Activated naive CD4-positive, alpha-beta T cell (primary cell): ENCODE measurements around the gene AP1B1.

ENCODE experiments used
- DNase-seq, 4 experiments: peaks; one replicate each; lab custom pipeline; 2025; lab: John Stamatoyannopoulos, UW

Gene AP1B1

DNA sequence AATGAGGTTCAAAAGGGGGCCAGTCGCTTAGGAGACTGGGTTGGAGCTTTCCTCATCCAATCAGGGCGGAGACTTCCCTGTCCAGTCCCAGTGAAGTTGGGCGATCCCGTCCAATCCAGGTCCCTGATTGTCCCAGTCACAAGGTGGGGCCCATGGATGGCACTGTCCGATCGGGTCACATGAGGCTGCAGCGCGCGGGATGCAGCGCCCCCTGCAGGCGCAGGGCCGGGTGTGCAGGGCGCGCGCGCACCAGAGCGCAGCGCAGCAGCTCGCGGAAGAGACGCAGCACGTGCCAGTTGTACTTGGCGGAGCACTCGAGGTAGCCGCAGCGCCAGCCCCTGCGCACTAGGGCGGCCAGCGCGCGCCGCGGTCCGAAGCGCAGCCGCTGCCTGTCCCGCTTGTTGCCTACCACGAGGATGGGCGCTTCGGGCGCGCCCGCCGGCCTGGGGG, 75.2 kb downstream of the AP1B1 start:
- DNase-seq, result no peak

DNA sequence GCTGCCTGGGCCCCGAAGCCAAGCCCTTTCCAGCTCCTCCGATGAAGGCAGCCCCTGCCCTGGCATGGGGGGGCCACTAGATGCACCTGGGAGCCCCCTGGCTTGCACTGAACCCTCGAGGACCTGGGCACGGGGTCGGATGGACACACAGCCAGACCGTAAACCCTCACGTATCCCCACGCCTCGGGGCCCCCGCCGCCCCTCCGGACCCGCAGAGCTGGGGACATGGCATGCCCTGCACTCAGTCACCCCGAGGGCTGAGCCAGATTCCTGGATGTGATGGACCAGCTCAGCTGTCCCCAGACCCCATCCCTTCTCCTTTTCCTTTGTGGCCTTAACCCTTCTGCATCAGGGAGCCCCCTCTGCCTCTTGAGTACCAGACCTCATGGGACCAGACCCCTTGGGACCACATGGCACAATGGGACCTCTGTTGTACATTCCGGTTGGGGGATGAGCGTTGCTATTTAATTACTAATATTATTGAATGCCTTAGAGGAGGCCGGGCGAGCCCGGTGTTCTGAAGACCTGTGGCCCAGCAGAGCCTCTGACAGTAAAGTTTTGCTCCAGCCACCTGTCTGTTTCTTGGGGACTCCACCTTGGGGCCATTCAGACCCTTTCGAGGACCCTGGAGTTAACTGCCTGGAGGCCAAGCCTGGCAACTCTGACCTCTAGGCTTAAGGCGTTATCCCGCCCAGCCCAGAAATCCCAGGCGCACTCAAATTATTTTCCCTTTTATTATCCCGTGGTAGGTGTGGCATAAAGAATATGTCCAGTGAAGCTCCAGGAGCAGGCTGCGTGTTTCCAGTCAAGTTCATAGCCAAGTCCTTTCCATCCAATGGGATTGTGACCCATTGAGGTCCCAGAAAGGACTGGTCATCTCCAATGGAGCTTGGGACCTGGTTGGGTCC, 75.9 kb downstream of the AP1B1 start:
- no peak for DNase-seq

DNA sequence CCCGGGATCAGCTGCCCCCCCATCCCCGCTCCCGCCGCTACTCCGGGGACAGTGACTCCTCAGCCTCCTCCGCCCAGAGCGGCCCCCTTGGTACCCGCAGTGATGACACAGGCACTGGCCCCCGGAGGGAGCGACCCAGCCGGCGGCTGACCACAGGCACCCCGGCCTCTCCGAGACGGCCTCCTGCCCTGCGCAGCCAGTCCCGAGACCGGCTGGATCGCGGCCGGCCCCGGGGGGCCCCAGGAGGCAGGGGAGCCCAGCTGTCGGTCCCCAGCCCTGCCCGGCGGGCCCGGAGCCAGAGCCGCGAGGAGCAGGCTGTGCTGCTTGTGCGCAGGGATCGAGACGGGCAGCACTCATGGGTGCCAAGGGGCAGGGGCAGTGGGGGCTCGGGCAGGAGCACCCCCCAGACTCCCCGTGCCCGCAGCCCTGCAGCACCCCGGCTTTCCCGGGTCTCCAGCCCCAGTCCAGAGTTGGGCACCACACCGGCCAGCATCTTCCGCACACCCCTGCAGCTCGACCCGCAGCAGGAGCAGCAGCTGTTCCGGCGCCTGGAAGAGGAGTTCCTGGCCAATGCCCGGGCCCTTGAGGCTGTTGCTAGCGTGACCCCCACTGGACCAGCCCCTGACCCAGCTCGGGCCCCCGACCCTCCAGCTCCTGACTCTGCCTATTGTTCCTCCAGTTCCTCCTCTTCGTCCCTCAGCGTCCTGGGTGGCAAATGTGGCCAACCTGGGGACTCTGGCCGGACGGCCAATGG, 76.7 kb downstream of the AP1B1 start:
- DNase-seq, result no peak

DNA sequence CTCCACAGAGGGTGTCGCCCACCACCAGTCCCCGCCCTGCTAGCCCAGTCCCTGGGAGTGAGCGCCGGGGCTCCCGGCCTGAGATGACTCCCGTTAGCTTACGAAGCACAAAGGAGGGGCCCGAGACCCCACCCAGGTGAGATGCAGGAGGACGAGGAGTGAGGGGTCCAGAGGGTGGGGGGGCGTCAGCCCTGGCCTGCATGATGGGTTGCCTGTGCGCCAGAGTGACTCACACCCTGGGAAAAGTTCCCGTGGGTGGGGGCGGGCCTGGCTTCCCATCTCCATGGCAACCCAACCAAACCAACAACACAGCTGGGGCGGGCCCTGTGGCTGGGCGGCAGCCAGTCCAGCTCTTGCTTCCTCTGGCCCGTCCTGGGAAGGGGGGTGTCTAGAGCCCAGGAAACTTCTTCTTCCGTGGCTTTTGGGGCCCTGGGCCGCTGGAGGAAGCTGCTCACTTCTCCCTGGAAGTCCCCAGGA, 77.5 kb downstream of the AP1B1 start:
- no peak for DNase-seq

DNA sequence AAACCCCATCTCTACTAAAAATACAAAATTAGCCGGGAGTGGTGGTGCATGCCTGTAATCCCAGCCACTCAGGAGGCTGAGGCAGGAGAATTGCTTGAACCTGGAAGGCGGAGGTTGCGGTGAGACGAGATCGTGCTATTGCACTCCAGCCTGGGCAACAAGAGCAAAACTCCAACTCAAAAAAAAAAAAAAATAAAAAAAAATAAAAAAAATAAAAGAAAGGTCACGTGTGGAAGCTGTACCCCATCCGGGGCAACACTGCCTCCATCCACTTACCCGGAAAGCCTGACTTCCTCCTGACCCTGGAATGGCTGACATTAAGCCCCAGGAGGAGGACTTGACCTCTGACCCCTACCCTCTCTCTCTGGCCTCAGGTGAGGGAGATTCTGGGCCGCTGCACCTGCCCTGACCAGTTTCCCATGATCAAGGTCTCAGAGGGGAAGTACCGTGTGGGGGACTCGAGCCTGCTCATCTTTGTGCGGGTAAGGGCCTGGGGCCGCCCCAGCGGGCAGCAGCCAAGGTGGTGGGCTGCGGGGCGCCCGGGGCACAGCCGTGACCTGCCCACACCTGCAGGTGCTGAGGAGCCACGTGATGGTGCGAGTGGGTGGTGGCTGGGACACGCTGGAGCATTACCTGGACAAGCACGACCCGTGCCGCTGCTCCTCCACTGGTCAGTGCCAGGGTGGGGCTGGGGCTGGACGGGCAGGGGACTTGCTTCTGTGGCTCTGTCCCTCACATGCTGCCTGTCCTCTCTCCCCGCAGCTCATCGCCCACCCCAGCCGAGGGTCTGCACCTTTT, 78.1 kb downstream of the AP1B1 start:
- DNase-seq, result no peak

DNA sequence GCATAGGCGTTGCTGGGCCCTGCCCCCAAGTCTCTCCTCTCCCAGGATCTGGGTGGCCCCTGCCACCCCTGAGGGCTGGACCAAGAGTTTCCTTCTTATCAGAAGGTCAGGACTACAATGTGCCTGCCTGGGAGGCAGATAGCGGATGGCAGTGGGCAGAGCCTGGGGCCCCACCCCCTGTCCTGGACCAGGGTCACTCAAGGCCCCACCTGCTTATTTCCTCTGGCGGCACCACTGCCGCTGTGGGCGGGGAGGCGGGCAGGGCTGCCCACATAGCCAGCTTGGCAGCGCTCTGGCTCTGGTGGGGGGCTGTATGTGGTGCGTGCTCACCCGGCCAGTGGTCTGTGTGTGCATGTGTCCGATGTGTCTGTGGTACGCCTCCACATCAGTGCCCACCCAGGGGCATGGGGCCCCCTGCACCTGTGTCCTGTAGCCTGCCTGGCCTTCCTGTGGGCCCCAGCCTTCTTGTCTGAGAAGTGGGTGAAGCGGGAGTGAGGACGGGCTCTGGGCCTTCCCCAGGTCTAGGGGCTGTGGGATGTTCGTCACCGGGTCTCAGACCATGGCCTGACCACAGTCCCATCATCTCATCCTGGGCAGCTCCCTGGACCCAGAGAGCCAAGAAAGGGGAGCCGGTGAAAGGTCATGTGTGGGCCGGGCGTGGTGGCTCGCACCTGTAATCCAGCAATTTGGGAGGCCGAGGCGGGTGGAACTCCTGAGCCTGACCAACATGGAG, 78.9 kb downstream of the AP1B1 start:
- DNase-seq, result no peak

GRCh38 chr22:29308791-29309262, 79.5 kb downstream of the AP1B1 start:
- DNase-seq, result no peak

- DNase-seq, result no peak
These were observed 80.1 kb downstream of the AP1B1 start for GRCh38 chr22:29308148-29308790.

DNA sequence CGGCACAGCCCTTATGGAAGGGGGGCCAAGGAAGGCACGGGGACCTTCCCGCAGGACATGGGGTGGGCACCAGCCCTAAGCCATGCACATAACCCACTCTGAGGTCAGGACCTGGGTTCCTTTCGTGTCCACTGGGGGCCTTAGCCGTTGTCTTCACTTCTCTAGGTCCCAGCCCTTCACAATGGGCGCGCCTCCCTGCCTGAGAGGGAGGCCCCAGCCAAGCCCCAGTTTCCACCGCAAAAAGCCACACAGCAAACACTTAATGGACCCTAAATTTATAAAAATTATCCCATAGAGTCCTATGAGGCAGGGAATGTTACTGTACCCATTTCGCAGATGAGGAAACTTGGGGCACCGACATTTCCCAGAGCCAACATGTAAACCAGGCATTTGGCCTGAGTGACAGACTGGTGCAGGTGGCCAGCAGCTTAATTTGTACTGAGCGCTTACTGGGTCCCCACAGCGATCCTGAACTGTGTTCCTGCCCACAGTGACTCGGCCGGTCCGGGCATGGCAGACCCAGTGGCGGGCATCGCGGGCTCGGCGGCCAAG, 80.7 kb downstream of the AP1B1 start:
- no peak for DNase-seq

GRCh38 chr22:29306835-29307595, 81.4 kb downstream of the AP1B1 start:
- DNase-seq, result no peak

DNA sequence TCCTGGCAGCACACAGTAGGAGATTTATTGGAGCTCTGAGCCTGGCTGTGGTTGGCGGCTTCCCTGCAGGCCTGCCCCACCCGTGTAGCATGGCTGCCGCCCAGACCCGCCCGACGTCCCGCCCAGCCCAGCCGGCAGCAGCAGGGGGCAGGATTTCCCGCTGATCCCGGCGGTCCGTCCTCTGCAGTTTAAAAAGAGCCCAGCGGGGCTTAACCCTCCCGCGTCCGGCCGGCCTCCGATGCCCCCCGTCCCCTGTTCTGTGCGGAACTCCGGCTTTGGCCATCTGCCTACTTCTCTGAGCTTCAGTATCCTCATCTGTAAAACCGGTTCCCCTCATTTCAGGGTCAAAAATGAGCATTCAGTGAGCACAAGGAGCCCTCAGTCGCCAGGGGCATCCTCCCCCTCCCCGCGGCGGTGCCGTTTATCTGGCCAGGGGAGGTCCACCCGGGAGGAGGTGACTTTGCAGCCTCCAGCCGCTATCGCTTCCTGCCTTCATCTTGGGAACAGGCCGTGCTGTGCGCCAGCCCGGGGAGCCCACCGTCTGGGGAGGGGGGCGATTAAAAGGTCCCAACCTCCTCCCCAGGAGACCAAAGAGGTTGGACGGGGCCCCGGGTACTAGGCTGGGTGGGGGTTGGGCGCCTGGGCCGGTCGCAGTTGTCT, 82.1 kb downstream of the AP1B1 start, which contains the start of gene GAS2L1:
Gene GAS2L1 (plus strand): TSS at position 476 of the 660 bp plus-strand sequence. CDS start 1,456 bp downstream, outside the sequence.
- no peak for DNase-seq

GRCh38 chr22:29305836-29306174, 82.6 kb downstream of the AP1B1 start:
- no peak for DNase-seq

GRCh38 chr22:29302681-29303465, 85.5 kb downstream of the AP1B1 start:
- DNase-seq, result no peak

GRCh38 chr22:29302402-29302680, 86.0 kb downstream of the AP1B1 start:
- DNase-seq, result no peak

GRCh38 chr22:29301716-29302401, 86.5 kb downstream of the AP1B1 start:
- no peak for DNase-seq

- DNase-seq, result no peak
These were observed 87.4 kb downstream of the AP1B1 start for GRCh38 chr22:29300807-29301601.

DNA sequence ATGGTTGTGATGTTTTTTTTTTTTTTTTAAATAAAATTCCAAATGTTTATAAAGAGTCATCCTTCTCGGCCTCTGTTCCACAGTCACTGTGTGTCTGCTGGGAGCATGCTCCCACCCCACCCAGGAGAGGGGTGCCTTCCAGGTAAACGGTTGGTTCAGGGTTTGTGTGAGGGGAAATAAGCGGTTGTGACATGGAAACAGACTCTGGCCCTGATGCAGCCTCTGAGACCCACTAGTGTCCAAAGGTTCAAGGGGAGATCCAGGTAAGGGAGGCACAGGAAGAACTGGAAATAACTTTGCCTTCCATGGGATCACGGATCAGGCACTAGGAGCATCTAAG, 87.9 kb downstream of the AP1B1 start:
- no peak for DNase-seq
